Left lung (tissue), 10 donors: ENCODE measurements around the gene FARP1. TPM values are rescaled to one million over a fixed set of nuclear protein-coding genes. Genes with fewer than 3 reads are reported as not detected.
A peak's percentile ranks its signal among the peaks of the same experiment; 100 is the strongest.

Experiments
- ATAC-seq: fragments of 200-7000 bp; cut with Tn5 transposase; one replicate; pipeline ENCODE4 v1.9.1; 2020; ENCODE audit warnings: moderate library complexity
- DNase-seq, 4 donors: peaks; one replicate each; pipeline ENCODE4 v3.0.0-alpha.2; 2013 to 2020
- H3K27ac ChIP-seq, 2 donors: fragments of 200-600 bp; sonication (generic) in 1 of 2; one replicate each; pipeline versions ENCODE4 v1.5.0 to v1.8.0; 2020 to 2021
- H3K27me3 ChIP-seq, 2 donors: fragments of 200-600 bp; sonication (generic) in 1 of 2; one replicate each; pipeline versions ENCODE4 v1.5.0 to v1.8.0; 2020 to 2021
- H3K36me3 ChIP-seq, 2 donors: fragments of 200-600 bp; sonication (generic) in 1 of 2; one replicate each; pipeline versions ENCODE4 v1.5.0 to v1.8.0; 2020 to 2021
- H3K4me1 ChIP-seq, 2 donors: fragments of 200-600 bp; one replicate each; pipeline ENCODE4 v1.8.0; 2021
- H3K4me3 ChIP-seq, 2 donors: fragments of 200-600 bp; sonication (generic) in 1 of 2; one replicate each; pipeline versions ENCODE4 v1.5.0 to v1.8.0; 2020 to 2021; ENCODE audit warnings: mild to moderate bottlenecking in 1 of 2
- H3K9me3 ChIP-seq, 2 donors: fragments of 200-600 bp; sonication (generic) in 1 of 2; one replicate each; pipeline versions ENCODE4 v1.5.0 to v1.8.0; 2020 to 2021
- intact Hi-C, 2 donors: fragments of 100-400 bp; cut with DNase I; formaldehyde crosslinking; loops; one replicate each; pipeline versions ENCODE4 v1.11.2 to v1.14.2; 2022
- polyA plus RNA-seq, 6 donors: library from polyadenylated mRNA; unstranded; fragments of 120-200 nt; gene quantifications; one replicate each; pipeline ENCODE4 v1.2.1, GENCODE V29; 2013; ENCODE audit not compliant: insufficient read length in 6 of 6
- total RNA-seq, 2 donors: library from RNA; stranded (reverse); fragmentation: NEBNext Ultra II Directional; extraction: Animal tissue kit (Norgen Biotek cat#: 25700); gene quantifications; one replicate each; pipeline ENCODE4 v1.2.1, GENCODE V29; 2021
- TF ChIP-seq, protein P1 (sequence below), 2 donors: fragments of 200-600 bp; sonication (generic) in 1 of 2; IDR thresholded peaks; one replicate each; pipeline versions ENCODE4 v1.5.0 to v1.8.0; 2021; ENCODE audit warnings: antibody characterized with exemption in 2 of 2
- donor health status: DM: no; HTN: yes; CAD: no.
- donor health status: DM: no; HTN: no; CAD: no.

Gene FARP1
- total and polyA plus RNA-seq, 8 donors, result 78.9 to 142 (median 132) TPM

- H3K36me3 ChIP-seq, result peaks cover 0 to 79% of the 10 kb centered on the region in 2 donors
- intact Hi-C loops, result no loop called here
- TF ChIP-seq, protein P1, sequence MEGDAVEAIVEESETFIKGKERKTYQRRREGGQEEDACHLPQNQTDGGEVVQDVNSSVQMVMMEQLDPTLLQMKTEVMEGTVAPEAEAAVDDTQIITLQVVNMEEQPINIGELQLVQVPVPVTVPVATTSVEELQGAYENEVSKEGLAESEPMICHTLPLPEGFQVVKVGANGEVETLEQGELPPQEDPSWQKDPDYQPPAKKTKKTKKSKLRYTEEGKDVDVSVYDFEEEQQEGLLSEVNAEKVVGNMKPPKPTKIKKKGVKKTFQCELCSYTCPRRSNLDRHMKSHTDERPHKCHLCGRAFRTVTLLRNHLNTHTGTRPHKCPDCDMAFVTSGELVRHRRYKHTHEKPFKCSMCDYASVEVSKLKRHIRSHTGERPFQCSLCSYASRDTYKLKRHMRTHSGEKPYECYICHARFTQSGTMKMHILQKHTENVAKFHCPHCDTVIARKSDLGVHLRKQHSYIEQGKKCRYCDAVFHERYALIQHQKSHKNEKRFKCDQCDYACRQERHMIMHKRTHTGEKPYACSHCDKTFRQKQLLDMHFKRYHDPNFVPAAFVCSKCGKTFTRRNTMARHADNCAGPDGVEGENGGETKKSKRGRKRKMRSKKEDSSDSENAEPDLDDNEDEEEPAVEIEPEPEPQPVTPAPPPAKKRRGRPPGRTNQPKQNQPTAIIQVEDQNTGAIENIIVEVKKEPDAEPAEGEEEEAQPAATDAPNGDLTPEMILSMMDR (IDR thresholded peaks at IDR 0.05), result no peak
Measured at GRCh38 chr13:98468929-98469328, 326.0 kb downstream of the FARP1 start.

GRCh38 chr13:98470920-98471319 is 328.0 kb downstream of the FARP1 start:
- Histone ChIP-seq H3K27ac (no peak overlapping the region), H3K4me3 (no peak overlapping the region), H3K4me1 (peaks cover 0 to 26% of the 10 kb centered on the region in 2 donors), H3K9me3 (no peaks in the 10 kb centered on the region), H3K27me3 (no peaks in the 10 kb centered on the region), H3K36me3 (peaks cover 0 to 71% of the 10 kb centered on the region in 2 donors)
- no peak for DNase-seq
- no peak for ATAC-seq
- TF ChIP-seq, protein P1 (IDR thresholded peaks at IDR 0.05), result no peak
- intact Hi-C loops, result loop anchor here in 1 of 2 donors (10.0 kb wide), 1 partner anchor 104 kb away; the partner anchor contains the start of gene STK24

More at GRCh38 chr13:98468929-98469328, 326.0 kb downstream of the FARP1 start:
- H3K9me3 ChIP-seq, result no peaks in the 10 kb centered on the region
- no peak overlapping the region for H3K4me3 ChIP-seq
- H3K27me3 ChIP-seq, result no peaks in the 10 kb centered on the region
- DNase-seq, result no peak
- ATAC-seq, result no peak
- H3K4me1 ChIP-seq, result peaks cover 0 to 11% of the 10 kb centered on the region in 2 donors
- H3K27ac ChIP-seq, result no peak overlapping the region

DNA sequence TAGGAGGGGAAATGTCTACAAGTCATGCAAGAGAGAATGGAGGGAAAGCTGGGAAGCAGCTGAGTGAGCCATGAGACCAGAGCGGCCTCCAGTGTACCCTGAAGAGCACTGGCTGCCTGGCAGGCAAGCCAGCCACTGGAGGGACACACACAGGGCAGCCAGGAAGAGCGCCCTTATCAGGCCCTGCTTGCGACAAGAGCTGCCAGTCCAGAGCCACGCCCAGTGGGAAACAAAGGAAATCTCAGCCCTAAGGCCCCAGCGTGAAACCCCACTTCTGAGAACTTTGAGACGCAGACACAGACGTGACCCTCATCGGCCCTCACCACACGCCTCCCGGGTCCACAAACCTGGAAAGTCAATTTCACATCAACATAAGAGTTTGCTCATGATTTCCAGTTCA is 329.0 kb downstream of the FARP1 start:
- H3K27ac ChIP-seq, result peak overlapping the region in 1 of 2 donors; percentile 18
- H3K4me3 ChIP-seq, result no peak overlapping the region
- peaks cover 6 to 36% of the 10 kb centered on the region in 2 donors for H3K4me1 ChIP-seq
- no peaks in the 10 kb centered on the region for H3K27me3 ChIP-seq
- peak; percentile 86 for ATAC-seq
- TF ChIP-seq, protein P1 (IDR thresholded peaks at IDR 0.05), result no peak
- H3K9me3 ChIP-seq, result no peaks in the 10 kb centered on the region
- intact Hi-C loops, result loop anchor here in 1 of 2 donors (10.0 kb wide), 1 partner anchor 103 kb away; the partner anchor contains the start of gene STK24
- peaks cover 0 to 64% of the 10 kb centered on the region in 2 donors for H3K36me3 ChIP-seq
- peak in 2 of 4 donors; percentile 51 to 57 for DNase-seq

DNA sequence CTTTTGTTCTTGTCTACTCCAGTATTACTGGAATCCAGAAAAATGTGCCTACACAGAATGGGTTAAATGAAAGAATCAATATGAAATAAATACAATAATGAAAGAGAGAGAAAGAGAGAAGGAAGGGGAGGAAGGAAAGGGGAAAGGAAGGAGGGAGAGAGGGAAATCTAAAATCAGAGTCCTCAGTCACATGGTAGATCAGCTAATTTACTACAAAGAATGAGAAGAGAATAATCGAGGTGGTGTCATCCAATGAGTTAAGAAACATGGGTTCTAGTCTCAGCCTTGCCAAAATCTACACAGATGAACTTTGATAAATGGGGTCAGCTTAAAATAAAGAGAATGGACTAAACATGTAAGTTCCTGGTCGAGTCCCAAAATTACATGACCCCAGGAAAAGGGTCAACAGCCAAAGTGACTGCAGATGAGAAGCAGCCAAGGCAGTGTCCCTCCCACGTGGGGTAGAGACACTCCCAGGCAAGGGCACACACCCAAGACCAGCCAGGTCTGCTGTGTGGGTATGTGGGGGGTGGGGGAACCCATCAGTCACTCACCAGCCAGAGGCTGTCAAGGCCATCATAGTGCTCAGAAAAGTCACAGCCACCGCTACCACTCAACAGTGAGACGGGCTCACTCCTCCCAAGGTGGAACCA is 330.4 kb downstream of the FARP1 start:
- peaks cover 6 to 45% of the 10 kb centered on the region in 2 donors for H3K4me1 ChIP-seq
- intact Hi-C loops, result loop anchor here in 1 of 2 donors (10.0 kb wide), 1 partner anchor 102 kb away; the partner anchor contains the start of gene STK24
- no peaks in the 10 kb centered on the region for H3K27me3 ChIP-seq
- H3K9me3 ChIP-seq, result no peaks in the 10 kb centered on the region
- DNase-seq (no peak), ATAC-seq (peak; percentile 18)
- peaks cover 0 to 51% of the 10 kb centered on the region in 2 donors for H3K36me3 ChIP-seq
- H3K4me3 ChIP-seq, result no peak overlapping the region
- H3K27ac ChIP-seq, result no peak overlapping the region
- TF ChIP-seq, protein P1 (IDR thresholded peaks at IDR 0.05), result no peak

DNA sequence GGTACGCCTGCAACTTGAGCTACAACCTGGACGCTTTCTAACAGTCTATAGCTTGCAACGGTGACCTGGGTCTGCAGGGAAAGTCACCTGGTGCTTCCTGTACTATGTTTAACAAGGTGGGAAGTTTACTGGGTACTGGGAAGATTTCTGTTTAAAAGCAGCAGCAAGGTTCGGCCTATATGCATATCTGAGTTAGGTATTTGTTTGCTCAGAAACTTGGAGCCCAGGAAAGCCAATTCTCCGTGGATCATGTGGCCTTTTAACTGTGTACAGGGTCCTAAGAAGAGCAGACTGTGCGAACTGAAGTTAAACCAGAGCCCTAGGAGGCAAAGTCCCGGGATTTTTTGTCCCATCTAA is 330.9 kb downstream of the FARP1 start:
- no peaks in the 10 kb centered on the region for H3K9me3 ChIP-seq
- peaks cover 0 to 46% of the 10 kb centered on the region in 2 donors for H3K36me3 ChIP-seq
- H3K4me1 ChIP-seq, result peaks cover 6 to 50% of the 10 kb centered on the region in 2 donors
- DNase-seq, result no peak
- ATAC-seq, result no peak
- intact Hi-C loops, result loop anchor here in 1 of 2 donors (10.0 kb wide), 1 partner anchor 101 kb away; the partner anchor contains the start of gene STK24
- TF ChIP-seq, protein P1 (IDR thresholded peaks at IDR 0.05), result no peak
- H3K4me3 ChIP-seq, result no peak overlapping the region
- H3K27me3 ChIP-seq, result no peaks in the 10 kb centered on the region
- H3K27ac ChIP-seq, result no peak overlapping the region
